NCI-H2029 (cell line): ENCODE measurements around the gene PGP.
A peak's percentile ranks its signal among the peaks of the same experiment; 100 is the strongest.

Experiments used
- DNase-seq: peaks from one replicate; lab custom pipeline; 2025; lab: John Stamatoyannopoulos, UW

The PGP gene

DNA sequence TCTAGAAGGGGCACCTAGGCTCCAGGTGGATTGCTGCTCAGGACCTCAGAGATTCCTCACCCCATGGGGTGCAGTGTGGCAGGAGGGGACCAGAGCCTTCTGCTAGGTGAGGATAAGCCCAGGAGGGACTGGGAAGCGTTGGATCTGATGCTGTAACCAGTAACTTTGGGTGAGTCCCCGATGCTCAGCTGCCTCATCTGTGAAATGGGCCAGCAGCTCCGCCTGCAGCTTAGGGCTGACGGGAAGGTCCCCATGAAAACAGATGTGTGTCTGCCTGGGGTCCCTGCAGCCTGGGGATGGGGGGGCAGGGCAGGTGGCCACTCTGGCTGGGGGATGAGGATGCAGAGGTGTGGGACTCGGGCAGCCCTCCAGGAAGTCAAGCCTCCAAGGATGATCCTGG, 15.5 kb downstream of the PGP start:
- no peak for DNase-seq

DNA sequence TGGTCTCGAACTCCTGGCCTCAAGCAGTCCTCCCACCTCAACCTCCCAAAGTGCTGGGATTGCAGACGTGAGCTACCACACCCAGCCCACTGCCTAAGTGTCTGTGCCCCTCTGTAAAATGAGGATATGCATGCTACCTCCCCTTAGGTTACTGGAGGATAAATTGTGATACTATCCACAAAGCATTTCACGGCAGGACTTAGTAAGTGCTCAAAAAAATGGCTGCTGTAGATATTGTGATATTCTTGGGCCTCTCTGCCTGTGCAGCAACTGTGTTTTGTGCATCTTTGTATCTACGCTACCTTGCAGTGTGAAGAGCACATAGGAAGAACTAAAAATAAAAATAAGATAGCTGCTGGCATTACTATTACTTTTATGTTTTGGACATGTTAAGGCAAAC, 16.4 kb downstream of the PGP start:
- no peak for DNase-seq

DNA sequence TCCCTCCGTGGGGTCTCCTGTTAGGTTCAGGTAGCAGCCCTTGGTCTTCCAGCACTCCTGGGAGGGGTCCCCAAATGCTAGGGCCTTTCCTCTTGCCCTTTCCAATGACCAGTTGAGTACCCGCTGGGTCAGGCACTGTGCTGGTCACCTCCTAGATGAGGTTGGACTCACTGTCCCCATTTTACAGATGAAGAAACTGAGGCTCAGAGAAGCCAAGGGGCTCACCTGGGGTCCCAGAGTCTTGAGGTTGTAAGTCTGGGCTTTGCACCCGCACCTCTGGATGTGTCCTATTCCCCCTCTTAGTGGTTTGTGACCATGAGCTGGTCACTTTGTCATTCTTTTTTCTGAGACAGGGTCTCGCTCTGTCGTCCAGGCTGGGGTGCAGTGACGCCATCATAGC, 16.9 kb downstream of the PGP start:
- DNase-seq: no peak

DNA sequence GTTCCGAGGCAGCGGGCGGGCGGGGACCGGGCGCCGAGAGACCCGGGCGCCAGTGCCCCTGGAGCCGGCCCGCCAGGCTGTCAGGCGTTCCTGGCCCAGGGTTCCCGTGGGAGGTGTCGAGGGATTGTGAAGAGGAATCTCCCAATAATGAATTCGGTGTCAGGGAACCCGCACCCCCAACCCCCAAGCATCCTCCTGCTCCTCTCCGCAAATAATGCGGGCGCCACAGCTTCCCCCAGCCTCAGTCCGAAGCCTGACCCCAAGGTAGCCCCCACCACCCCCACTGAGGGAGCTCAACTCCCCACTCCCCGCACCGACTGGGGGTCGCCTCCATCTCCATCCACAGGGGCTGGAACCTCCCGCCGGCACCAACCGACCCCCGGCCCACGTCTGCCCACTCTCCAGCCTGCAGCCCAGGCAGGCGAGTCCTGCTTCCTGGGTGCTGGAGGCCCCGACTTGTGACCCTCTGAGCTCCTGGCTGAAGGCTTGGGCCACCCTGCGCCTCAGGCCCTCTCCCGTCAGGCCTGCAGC, 17.6 kb downstream of the PGP start:
- no peak for DNase-seq

DNA sequence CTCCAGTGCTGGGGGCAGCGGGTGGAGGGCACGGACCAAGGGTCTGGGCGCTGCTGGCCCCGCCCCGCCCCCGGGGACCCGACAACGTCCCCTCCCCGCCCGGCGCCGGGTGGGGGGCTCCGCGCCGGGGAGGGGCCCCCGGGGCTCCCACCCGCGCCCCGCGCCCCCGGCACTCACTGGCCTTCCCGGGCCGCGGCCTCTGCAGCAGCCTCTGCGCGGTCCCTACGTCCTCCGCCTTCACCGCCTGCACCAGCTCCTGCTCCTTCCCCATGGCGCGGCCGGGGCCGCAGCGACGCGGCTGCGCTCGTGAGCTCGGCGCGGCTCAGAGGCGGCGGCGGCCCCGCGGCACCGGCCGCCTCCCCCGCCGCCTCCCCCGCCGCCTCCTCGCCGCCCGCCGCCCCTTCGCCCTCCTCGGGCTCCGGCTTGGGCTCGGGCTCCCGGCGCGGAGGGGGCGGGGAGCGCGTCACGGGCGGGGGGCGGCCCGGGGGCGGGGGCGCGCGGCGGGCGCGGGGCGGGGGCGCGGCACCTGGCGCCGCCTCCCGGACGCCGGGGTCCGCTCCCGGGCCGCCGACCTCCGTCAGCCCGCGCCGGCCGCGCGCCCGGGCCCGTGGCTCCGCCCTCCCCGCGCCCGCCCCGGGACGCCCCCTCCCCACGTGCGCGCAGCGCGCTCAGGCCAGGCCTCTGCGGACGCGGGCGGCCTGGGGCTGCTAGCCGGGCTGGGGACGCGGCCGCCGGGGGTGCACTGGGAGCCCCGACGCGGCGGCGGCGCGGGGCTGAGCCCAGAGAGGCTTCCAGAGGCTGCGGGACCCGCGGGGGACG, 18.3 kb downstream of the PGP start, which contains the start of gene CASKIN1:
Gene CASKIN1 (minus strand): TSS at position 444 of the 819 bp plus-strand sequence. CDS start 173 bp downstream, at position 271.
- no peak for DNase-seq

DNA sequence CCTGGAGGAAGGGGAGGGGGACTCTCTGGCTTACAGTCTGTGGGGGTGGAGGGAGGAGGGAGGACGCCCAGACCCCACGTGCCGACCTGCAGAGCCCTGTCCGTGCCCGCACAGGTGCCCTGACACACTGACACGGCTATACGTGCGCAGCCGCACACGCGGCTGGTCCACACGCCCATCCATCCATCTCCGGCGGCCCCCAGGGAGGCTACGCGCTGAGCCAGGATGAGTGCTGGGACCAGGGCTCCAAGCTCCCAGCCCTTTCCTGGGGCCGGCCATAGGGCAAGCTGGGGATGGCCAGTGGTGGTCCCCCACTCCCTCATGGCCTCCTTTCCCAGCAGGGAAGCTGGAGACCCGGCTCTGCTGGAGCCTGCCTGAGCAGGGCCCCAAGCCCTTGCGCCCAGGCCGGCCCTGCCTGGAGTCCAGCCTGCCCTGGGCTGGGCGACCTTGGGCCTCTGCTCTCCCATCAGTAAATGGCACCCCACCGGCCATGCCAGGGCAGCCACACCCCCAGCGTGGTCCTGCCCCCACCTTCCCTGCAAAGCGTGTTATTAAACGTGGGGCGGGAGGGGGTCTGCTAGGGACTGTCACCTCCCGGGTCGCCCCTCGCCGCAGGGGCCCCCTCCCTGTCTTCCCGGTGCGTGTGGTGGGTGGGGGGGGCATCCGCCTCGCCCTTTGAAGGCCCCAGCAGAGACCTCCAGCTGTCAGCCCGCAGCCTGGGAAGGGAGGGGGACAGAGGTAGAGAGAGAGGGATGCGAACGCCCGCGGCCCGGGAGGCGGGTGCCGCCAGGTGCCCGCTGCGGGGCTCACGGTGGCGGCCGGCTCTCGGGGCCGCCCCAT, 19.1 kb downstream of the PGP start:
- no peak for DNase-seq

DNA sequence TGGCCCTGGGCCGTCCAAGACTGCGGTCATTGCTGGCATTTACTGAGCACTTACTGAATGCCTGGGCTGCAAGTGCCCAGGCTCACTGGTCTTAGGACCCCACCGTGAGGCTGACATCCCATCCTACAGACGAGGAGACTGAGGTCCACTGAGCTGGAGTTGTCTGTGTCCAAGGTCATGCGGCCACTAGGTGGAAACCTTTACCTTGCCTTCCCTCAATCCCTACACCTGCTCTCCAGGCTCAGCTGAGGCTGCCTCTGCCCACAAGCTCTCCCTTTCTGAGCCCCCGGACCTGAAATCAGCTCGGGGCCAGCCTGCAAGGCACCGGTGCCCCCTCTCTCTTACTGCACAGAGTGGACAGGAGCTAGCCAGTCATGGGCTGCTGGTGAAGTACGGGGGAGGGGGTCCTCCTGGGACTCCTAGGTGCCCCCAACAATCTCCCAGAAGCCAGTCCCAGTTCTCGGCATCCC, 19.8 kb downstream of the PGP start:
- peak; percentile 55 for DNase-seq

DNA sequence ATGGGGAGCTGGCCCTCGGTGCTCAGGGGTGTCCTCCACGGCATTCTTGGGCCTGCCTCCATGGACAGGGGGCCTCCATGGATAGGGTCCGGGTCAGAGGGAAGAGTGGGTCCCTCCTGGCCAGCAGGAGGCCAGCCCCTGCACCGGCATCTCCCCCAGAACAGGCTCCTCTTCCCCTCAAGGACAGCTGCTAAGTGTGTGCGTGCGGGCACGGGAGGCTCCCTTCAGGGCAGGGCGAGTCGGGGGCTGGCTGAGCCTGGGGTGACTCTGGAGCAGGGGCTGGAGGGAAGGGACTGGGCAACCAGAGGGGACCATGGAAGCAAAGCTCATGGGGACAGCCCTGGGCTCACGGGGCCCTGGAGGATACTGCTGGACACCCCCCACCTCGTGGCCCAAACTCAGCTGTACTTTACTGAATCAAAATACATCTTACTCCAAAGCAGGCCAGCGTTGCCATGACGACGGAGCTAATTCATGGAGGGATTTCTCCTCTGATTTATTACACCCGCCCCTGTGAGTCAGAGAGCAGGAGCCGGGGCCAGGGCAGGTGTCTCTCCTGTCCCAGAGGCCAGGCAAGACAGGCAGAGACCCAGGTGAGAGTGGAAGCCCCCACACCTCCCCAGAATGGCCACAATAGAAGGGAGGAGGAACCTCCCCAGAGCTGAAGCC, 20.3 kb downstream of the PGP start:
- DNase-seq: no peak

DNA sequence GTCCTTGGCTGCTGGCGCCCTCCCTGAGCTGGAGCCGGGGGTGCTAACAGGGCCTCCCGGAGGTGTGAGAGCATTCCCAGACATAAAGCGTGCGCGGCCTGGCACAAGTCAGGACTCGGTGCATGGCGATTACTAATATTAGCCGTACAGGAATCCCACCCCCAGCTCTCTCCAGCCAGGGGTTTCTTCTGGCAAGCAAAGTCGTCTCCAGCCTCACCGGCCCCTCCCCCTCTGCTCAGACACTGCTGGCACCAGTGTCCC, 23.3 kb downstream of the PGP start:
- no peak for DNase-seq

DNA sequence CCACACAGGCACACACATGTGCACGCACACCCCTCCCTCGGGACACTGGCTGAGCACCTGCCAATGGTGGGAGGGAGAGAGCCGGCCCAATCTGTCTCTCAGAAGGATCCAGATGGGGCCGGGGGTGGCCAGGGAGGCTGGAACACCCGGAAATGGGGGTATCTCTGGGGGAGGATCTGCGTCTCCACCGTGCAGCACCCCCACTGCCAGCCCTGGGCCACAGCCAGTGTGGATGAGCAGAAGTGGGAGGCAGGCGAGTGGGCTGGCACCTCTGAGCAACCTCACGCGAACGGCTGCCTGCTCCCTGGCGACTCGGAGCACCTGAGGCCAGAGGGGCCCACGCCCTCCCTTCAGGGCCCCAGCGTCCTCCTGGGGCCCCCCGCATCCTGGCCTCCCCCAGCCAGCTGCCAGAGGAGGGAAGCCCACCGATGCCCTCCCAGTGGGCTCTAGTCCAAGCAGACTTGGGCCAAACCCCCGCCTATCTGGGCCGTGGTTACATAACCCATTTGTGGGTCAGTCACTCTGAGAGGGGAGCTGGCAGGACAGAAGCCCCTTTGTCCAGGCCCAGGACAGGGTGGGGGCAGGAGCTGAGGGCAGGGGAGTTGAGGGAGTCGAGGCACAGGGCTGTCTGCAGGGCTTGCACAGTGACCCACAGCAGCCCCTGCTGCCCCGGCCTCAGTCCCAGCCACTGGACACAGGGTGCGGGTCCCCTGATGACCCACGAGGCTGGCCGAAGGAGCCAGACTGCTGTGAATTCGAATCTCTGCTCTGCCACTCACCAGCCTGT, 23.8 kb downstream of the PGP start:
- DNase-seq: no peak

DNA sequence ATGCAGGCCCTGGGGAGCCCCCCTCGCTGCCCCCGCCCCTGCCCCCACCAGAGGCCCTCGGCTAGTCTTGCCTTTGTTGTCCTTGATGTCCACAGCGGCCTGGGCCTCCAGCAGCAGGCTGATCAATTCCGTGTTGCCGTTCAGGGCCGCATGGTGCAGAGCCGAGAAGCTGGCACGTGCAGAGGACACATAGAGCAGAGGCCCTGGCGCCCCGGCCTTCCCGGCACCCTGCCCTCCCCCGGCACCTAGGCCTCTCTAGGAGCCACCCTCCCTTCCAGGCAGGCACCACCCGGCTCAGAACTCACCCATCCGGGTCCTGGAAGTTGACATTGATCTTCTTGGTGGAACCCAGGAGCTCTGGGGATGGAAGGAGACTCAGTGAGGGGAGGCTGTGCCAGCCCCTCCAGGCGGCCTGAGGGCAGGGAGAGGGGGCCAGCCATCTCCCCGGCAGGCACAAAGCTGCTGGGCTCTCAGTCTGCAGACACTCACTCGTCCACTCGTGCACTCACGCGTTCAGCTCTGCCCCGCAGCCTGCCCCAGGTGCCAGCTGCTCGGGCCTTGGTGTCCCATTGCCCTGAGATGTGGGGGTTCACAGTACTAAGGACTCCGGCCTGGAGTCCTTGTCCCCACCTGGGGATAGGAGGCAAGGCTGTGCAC, 24.5 kb downstream of the PGP start:
- DNase-seq: no peak

DNA sequence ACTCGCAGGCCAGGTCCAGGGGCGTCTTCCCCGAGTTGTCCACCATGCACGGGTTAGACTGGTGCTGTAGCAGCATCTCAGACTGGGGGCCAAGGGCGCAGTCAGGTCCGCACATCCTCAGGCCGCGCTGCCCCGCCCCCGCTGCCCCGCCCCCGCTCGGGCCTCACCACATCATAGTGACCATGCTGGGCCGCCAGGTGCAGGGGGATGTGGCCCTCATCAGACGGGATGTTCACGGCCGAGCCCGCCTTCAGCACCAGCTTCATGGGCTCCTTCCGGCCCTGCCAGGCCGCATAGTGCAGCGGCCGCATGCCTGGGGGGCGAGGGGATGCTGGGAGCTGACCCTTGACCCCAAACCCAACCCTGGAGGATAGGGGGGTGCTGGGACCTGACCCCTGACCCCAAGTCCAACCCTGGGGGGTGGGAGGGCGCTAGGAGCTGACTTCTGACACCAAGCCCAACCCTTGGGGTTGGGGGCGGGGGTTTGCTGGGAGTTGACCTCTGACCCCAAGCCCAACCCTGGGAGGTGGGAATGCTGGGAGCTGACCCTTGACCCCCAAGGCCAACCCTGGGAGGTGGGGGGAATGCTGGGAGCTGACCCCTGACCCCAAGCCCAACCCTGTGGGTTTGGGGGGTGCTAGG, 25.3 kb downstream of the PGP start:
- no peak for DNase-seq

DNA sequence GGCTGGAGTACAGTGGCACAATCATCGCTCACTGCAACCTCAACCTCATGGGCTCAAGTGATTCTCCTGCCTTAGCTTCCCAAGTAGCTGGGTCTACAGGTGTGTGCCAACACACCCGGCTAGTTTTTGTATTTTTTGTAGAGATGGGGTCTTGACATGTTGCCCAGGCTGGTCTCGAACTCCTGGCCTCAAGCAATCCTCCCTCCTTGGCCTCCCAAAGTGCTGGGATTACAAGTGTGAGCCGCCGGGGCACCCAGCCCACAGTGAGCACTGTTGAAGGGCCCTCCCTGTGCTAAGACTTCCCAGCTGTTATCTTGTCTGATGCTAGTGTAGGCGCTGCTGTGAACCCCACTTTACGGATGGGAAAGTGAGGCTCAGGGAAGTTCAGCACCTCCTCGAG, 26.2 kb downstream of the PGP start:
- no peak for DNase-seq

DNA sequence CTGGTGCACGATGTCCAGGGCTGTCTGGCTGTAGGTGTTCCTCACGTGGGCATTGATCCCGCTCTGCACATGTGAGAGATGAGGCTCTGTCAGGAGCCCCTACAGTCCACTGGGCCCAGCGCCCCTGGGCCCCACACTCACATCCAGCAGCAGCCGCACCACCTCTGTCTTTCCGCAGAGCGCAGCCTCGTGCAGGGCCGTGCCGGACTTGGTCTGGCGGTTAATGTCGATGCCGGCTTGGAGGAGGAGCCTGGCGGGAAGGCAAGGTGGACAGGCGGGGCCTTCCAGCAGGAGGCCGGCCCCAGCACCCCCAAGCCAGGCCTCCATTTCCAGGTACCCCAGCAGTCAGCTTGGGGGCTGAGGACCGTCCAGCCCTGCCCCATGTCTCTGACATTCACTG, 27.4 kb downstream of the PGP start:
- DNase-seq: no peak

DNA sequence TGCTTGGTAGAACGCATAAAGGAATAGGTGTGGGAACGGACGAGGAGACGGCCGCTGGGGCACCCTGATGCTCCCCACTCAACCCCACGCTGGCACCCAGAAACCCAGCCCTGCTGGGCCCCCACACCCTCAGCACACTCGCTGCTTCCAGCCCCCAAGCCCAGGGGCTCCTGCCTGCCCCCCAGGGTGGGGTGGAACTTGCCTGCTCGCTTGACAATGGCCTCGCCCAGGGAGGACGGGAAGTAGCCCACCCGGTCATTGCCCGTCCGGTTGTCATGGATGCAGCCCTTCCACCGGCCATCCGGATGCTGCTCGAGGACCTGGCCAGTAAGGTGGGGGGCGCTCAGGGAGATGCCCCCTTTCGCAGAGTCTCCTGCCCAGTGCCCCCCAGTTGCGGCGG, 28.1 kb downstream of the PGP start:
- DNase-seq: no peak

DNA sequence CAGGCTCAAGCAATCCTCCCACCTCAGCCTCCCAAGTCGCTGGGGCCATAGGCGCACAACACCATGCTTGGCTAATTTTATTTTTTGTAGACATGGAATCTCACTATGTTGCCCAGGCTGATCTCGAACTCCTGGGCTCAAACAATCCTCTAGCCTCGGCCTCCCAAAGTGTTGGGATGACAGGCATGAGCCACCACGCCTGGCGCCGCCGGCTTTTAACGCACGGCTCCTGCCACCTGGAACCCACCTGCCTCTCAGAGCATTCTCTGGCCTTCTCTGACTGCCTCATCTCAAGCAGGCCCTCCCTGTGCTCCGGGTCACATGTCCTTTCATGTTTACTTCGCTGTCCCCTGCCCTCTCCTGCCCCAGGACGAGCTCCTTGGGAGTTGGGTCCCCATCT, 28.6 kb downstream of the PGP start:
- DNase-seq: no peak

DNA sequence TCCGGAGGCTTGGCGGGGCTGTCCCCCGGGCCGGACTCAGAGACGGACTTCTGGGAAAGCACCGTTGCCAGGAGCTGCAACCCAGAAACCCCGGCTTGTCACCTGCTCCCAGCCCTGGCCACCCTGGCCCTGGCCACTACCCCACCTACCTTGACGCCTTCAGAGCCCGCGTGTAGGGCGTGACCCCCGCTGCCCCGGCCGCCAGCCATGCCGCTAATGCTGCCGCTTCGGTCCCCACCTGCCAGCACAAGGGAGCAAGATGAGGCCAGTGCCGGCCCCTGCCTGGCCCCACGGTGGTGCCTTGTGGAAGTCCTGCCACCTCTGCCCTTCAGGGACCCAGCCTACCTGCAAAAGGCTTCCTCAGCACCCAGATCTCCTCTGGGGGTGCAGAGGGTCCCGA, 29.7 kb downstream of the PGP start:
- no peak for DNase-seq

DNA sequence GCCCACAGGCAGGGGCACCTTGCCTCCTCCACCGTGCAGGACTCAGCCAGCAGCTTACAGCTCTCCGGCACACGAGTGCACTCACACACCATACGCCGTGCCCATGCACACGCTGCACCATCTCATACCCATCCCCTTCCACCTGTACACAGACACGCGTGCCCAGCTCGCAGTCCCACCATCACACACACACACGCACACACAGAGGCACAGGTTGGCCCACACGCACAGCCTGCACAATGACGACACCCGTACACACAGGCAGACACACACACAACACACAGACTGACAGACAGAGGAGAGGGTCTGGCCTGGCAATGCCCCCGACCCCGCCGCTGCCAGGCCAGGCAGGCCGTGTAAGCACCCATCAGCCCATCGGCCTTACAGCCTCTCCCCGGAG, 30.3 kb downstream of the PGP start:
- no peak for DNase-seq

DNA sequence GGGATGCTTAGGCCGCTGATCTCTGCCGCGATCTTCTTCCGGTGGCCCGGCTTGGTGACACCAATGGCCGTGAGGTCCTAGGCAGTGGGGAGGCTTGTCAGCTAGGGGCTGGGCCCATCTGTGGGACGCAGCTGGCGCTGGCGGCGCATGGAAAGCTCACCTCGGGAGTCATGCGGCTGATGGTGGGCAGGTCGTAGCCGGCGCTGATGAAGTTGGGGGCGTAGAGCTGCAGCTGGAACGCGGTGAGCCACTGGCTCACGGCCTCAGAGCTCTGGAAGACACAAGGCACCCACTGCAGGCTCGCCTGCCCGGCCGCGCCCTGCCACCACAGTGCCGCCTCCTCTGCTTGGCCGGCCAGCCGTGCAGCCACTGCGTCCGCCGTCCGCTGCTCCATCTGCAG, 31.0 kb downstream of the PGP start:
- no peak for DNase-seq

DNA sequence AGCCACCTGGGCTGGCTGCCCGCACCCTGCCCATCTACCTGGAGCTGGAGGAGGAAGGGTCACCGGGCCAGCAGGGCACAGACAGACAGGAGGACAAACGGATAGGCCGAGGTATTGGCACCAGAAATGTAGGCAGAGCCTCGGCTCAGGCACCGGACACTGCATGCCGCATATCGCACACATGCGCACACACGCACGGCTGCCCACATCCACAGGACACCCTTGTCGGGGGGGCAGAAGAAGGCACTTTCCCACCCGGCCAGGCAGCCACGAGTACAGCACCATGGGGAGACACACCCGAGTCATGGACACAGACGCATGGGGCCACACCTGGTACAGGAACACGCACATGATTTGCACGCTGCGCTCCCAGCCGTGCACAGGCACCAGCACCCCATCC, 32.7 kb downstream of the PGP start:
- DNase-seq: no peak
